Cardiac muscle cell (in vitro differentiated cells and primary cell): ENCODE results near the gene KRT76. TPM values are rescaled to one million over a fixed set of nuclear protein-coding genes. Genes with fewer than 3 reads are reported as not detected.

Source experiments
- DNase-seq, 2 donors: peaks; one replicate each; pipeline versions ENCODE4 v3.0.0 to v3.0.0-alpha.2; 2010 to 2017; ENCODE audit warnings: low read depth in 1 of 2, low spot score in 1 of 2
- H3K27ac ChIP-seq: fragments of 200-600 bp; sonication (generic); 2 replicates; pipeline ENCODE4 v1.5.1; 2016
- H3K27me3 ChIP-seq: fragments of 200-600 bp; sonication (generic); 2 replicates; pipeline ENCODE4 v1.6.0; 2016; ENCODE audit warnings: control low read depth
- H3K36me3 ChIP-seq: fragments of 200-600 bp; sonication (generic); 2 replicates; pipeline ENCODE4 v1.5.1; 2016; ENCODE audit warnings: control low read depth
- H3K4me1 ChIP-seq: fragments of 200-600 bp; sonication (generic); 2 replicates; pipeline ENCODE4 v1.8.1; 2017; ENCODE audit warnings: low read depth, mild to moderate bottlenecking, mixed run types
- H3K4me3 ChIP-seq: fragments of 200-600 bp; sonication (generic); 2 replicates; pipeline ENCODE4 v1.5.1; 2016; ENCODE audit warnings: mild to moderate bottlenecking
- H3K9me3 ChIP-seq: fragments of 200-600 bp; sonication (generic); 2 replicates; pipeline ENCODE4 v1.5.1; 2017; ENCODE audit warnings: low read depth, mild to moderate bottlenecking, control low read depth
- CTCF ChIP-seq: IDR thresholded peaks from 2 replicates; pipeline ENCODE4 v1.5.1; 2012; ENCODE audit warnings: low read depth, mild to moderate bottlenecking, low read length
- polyA plus RNA-seq: library from polyadenylated mRNA; unstranded; fragments of >200 nt; fragmentation: Nextera tagmentation; extraction: Ambion mirVana; gene quantifications from 2 replicates; pipeline ENCODE4 v1.2.1, GENCODE V29; 2016
- total RNA-seq: library from RNA; depleted of rRNA; stranded (reverse); fragments of >200 nt; gene quantifications from 2 replicates; pipeline ENCODE4 v1.2.3, GENCODE V29; 2016

Gene KRT76
- total and polyA plus RNA-seq, 2 experiments from 2014 or later, result not detected

GRCh38 chr12:52801773-52802172, 24.6 kb upstream of the KRT76 start:
- no peak overlapping the region for H3K27ac ChIP-seq
- no peak for TF ChIP-seq CTCF
- H3K27me3 ChIP-seq, result no peaks in the 10 kb centered on the region
- H3K36me3 ChIP-seq, result no peaks in the 10 kb centered on the region
- no peak for DNase-seq
- H3K4me1 ChIP-seq, result no peaks in the 10 kb centered on the region
- H3K4me3 ChIP-seq, result no peak overlapping the region
- H3K9me3 ChIP-seq, result no peaks in the 10 kb centered on the region

GRCh38 chr12:52800259-52800917, 23.2 kb upstream of the KRT76 start:
- Histone ChIP-seq H3K36me3 (no peaks in the 10 kb centered on the region), H3K4me1 (no peaks in the 10 kb centered on the region), H3K27me3 (peaks cover 4% of the 10 kb centered on the region), H3K9me3 (no peaks in the 10 kb centered on the region), H3K27ac (no peak overlapping the region), H3K4me3 (no peak overlapping the region)
- TF ChIP-seq CTCF, result no peak
- DNase-seq, result no peak

GRCh38 chr12:52799505-52800211, 22.5 kb upstream of the KRT76 start:
- no peak overlapping the region for H3K4me3 ChIP-seq
- H3K9me3 ChIP-seq, result no peaks in the 10 kb centered on the region
- no peak overlapping the region for H3K27ac ChIP-seq
- TF ChIP-seq CTCF, result no peak
- no peak for DNase-seq
- H3K4me1 ChIP-seq, result no peaks in the 10 kb centered on the region
- H3K36me3 ChIP-seq, result no peaks in the 10 kb centered on the region
- H3K27me3 ChIP-seq, result peaks cover 4% of the 10 kb centered on the region

GRCh38 chr12:52798671-52799504, 21.7 kb upstream of the KRT76 start:
- no peak overlapping the region for H3K4me3 ChIP-seq
- TF ChIP-seq CTCF, result no peak
- H3K36me3 ChIP-seq, result no peaks in the 10 kb centered on the region
- no peak overlapping the region for H3K27ac ChIP-seq
- no peaks in the 10 kb centered on the region for H3K4me1 ChIP-seq
- H3K27me3 ChIP-seq, result peaks cover 4% of the 10 kb centered on the region
- H3K9me3 ChIP-seq, result no peaks in the 10 kb centered on the region
- no peak for DNase-seq

GRCh38 chr12:52798003-52798670, 21.0 kb upstream of the KRT76 start:
- no peaks in the 10 kb centered on the region for H3K4me1 ChIP-seq
- H3K27ac ChIP-seq, result no peak overlapping the region
- no peaks in the 10 kb centered on the region for H3K36me3 ChIP-seq
- no peak for TF ChIP-seq CTCF
- H3K9me3 ChIP-seq, result no peaks in the 10 kb centered on the region
- H3K27me3 ChIP-seq, result peaks cover 8% of the 10 kb centered on the region
- H3K4me3 ChIP-seq, result no peak overlapping the region
- no peak for DNase-seq
